Liver (tissue), 3 donors: ENCODE measurements around the gene HOXB13.

Source experiments
- ATF3 ChIP-seq: IDR thresholded peaks from 2 replicates; pipeline ENCODE4 v1.6.1; 2016; ENCODE audit warnings: antibody characterized with exemption
- CTCF ChIP-seq: fragments of 150-350 bp; IDR thresholded peaks from 2 replicates; pipeline ENCODE4 v1.5.1; 2017; ENCODE audit warnings: improper control_type of control experiment, low read depth, low read length; ENCODE audit not compliant: missing input control
- FOXA1 ChIP-seq: IDR thresholded peaks from 2 replicates; pipeline ENCODE4 v1.6.1; 2016; ENCODE audit warnings: antibody characterized with exemption
- GABPA ChIP-seq, 2 donors: IDR thresholded peaks in 1 of 2; conservative IDR thresholded peaks in 1 of 2; 2 replicates each; pipeline ENCODE4 v1.6.1; 2016; ENCODE audit warnings: antibody characterized with exemption in 2 of 2, mild to moderate bottlenecking in 1 of 2, moderate library complexity in 1 of 2
- HNF4A ChIP-seq, 2 donors: conservative IDR thresholded peaks; 2 replicates each; pipeline ENCODE4 v1.6.1; 2016; ENCODE audit warnings: antibody characterized with exemption in 2 of 2, mild to moderate bottlenecking in 2 of 2
- JUND ChIP-seq, 2 donors: IDR thresholded peaks; 2 replicates each; pipeline ENCODE4 v1.6.1; 2016; ENCODE audit warnings: antibody characterized with exemption in 2 of 2
- MAX ChIP-seq: IDR thresholded peaks from 2 replicates; pipeline ENCODE4 v1.6.1; 2016; ENCODE audit warnings: antibody characterized with exemption
- NR2F2 ChIP-seq: IDR thresholded peaks from 2 replicates; pipeline ENCODE4 v1.6.1; 2016; ENCODE audit warnings: antibody characterized with exemption
- RAD21 ChIP-seq, 2 donors: IDR thresholded peaks; 2 replicates each; pipeline ENCODE4 v1.6.1; 2016; ENCODE audit warnings: antibody characterized with exemption in 2 of 2, mild to moderate bottlenecking in 2 of 2
- REST ChIP-seq: IDR thresholded peaks from 2 replicates; pipeline ENCODE4 v1.6.1; 2016; ENCODE audit warnings: antibody characterized with exemption, mild to moderate bottlenecking
- SP1 ChIP-seq: IDR thresholded peaks from 2 replicates; pipeline ENCODE4 v1.6.1; 2018; ENCODE audit warnings: antibody characterized with exemption, mild to moderate bottlenecking
- TAF1 ChIP-seq: conservative IDR thresholded peaks from 2 replicates; pipeline ENCODE4 v1.6.1; 2016; ENCODE audit warnings: antibody characterized with exemption, mild to moderate bottlenecking
- YY1 ChIP-seq: IDR thresholded peaks from 2 replicates; pipeline ENCODE4 v1.6.1; 2016; ENCODE audit warnings: antibody characterized with exemption, mild to moderate bottlenecking
- ZBTB33 ChIP-seq: IDR thresholded peaks from 2 replicates; pipeline ENCODE4 v1.6.1; 2016; ENCODE audit warnings: antibody characterized with exemption
- donor health status: healthy.
- donor health status: healthy.

- TF ChIP-seq RAD21 (IDR thresholded peaks at IDR 0.05), result no peak
- no peak for TF ChIP-seq CTCF
- TF ChIP-seq FOXA1, result no peak
- no peak for TF ChIP-seq SP1
- no peak for TF ChIP-seq JUND (IDR thresholded peaks at IDR 0.05)
- no peak for TF ChIP-seq REST
- no peak for TF ChIP-seq TAF1
- TF ChIP-seq MAX, result no peak
- TF ChIP-seq GABPA (IDR thresholded peaks at IDR 0.05 in 1 of 2, conservative IDR thresholded peaks at IDR 0.05 in 1 of 2), result no peak
- TF ChIP-seq YY1, result no peak
- no peak for TF ChIP-seq ATF3
- no peak for TF ChIP-seq ZBTB33
- no peak for TF ChIP-seq HNF4A (conservative IDR thresholded peaks at IDR 0.05)
- no peak for TF ChIP-seq NR2F2
Measured at GRCh38 chr17:48767263-48767774, 38.8 kb upstream of the HOXB13 start.
